ENCODE data around the gene ARHGAP23.
"Not testable (repeated sequence)": the region's sequence is repeated elsewhere in the genome, so short reads cannot be mapped to it uniquely, and the experiment has no call there.

DNA sequence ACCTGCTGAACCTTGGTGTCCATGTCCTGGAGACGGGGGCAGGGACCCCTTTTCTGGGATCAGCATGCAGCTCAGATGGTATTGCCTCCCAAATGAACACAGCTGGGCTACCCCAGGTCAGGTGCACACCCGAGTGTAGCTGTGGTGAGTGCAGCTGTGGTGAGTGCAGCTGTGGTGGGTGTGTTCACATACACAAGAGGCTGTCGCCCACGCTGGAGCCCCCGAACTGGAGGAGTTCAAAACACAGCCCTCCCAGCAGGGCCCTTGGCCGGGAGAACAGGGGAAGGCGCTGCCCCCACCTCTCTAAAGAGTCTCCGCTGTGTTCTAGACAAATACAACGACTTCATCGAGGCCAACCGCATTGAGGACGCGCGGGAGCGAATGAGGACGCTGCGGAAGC lies 61.5 kb downstream of the ARHGAP23 start:
- TF ChIP-seq POLR2A, POLR2AphosphoS5 (IDR thresholded peaks at IDR 0.05): not testable (repeated sequence)
- TF ChIP-seq, protein P1, sequence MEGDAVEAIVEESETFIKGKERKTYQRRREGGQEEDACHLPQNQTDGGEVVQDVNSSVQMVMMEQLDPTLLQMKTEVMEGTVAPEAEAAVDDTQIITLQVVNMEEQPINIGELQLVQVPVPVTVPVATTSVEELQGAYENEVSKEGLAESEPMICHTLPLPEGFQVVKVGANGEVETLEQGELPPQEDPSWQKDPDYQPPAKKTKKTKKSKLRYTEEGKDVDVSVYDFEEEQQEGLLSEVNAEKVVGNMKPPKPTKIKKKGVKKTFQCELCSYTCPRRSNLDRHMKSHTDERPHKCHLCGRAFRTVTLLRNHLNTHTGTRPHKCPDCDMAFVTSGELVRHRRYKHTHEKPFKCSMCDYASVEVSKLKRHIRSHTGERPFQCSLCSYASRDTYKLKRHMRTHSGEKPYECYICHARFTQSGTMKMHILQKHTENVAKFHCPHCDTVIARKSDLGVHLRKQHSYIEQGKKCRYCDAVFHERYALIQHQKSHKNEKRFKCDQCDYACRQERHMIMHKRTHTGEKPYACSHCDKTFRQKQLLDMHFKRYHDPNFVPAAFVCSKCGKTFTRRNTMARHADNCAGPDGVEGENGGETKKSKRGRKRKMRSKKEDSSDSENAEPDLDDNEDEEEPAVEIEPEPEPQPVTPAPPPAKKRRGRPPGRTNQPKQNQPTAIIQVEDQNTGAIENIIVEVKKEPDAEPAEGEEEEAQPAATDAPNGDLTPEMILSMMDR (IDR thresholded peaks at IDR 0.05), result not testable (repeated sequence)

All from prostate gland (tissue), 2 donors.